ENCODE data around the gene PSKH1.

PSKH1 gene

GRCh38 chr16:67953641-67954375, 60.8 kb downstream of the PSKH1 start:
- in situ Hi-C loops (cut with MboI; ENCODE audit: low sequenced_read_pairs): no loop called here

- in situ Hi-C loops (cut with MboI; ENCODE audit: low sequenced_read_pairs): no loop called here
Observed at GRCh38 chr16:67954421-67955196, 61.6 kb downstream of the PSKH1 start.

- in situ Hi-C loops (cut with MboI; ENCODE audit: low sequenced_read_pairs): no loop called here
Observed at GRCh38 chr16:67957622-67958021, 64.6 kb downstream of the PSKH1 start.

DNA sequence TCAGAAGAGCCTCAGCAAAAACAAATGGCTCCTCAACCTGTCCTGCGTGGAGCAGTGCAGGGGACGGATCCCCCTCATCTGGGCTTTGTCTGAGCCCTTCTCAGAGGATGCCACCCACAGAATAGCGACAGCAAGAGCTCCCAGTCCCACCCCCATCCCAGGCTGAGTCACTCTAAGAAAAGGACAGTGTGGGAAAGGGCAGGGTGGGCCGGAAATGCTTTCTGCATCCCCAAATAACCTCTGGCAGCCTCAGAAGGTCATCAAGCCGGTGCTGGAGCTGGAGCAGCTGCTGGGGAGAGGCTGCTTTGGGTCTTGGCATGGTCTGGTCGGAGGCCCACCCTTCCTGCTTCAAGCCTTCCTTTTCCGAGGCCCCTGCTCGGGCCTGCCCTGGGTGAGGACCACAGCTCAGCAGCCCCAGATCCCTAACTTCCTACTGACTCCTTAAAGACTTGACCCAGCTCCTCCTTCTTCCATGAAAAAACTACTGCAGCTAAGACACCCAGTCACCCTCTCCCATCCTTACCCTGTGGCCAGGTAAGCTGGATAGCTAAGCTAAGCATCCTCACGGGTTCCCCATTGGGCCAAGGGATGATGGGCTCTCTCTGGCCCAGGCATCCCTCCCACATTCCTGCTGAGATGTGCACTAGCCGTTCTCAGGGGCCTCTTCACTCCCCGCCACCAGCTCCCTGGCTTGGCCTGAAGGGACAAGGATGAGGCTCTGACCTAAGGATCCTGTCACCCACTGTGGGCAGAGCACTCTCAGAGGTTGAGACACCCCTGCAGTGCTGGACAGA, 66.7 kb downstream of the PSKH1 start:
- in situ Hi-C loops (cut with MboI; ENCODE audit: low sequenced_read_pairs): no loop called here

- in situ Hi-C loops (cut with MboI; ENCODE audit: low sequenced_read_pairs): no loop called here
Observed at GRCh38 chr16:67961551-67961957, 68.5 kb downstream of the PSKH1 start.

DNA sequence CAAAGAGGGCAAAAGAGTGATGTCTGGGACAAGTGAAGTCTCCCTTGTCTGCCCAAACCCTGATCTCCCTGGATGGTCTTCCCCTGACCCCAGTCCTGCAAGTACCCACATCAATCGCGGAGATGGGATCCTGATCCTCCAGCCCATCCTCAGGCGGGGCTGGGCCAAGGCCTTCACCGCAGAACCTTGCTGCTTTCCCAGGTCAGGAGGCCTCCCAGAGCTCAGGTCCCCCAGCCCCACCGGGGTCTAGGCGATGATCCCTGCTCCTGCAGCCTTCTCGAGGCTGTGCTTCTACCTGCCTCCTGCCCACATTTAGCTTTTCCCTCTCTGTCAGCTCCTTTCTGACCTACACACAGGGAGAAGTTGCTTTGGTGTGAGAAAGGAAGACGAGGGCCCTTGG, 69.1 kb downstream of the PSKH1 start:
- in situ Hi-C loops (cut with MboI; ENCODE audit: low sequenced_read_pairs): no loop called here

GRCh38 chr16:67963292-67963661, 70.2 kb downstream of the PSKH1 start:
- in situ Hi-C loops (cut with MboI; ENCODE audit: low sequenced_read_pairs): no loop called here

GRCh38 chr16:67963662-67964321, 70.7 kb downstream of the PSKH1 start:
- in situ Hi-C loops (cut with MboI; ENCODE audit: low sequenced_read_pairs): no loop called here

DNA sequence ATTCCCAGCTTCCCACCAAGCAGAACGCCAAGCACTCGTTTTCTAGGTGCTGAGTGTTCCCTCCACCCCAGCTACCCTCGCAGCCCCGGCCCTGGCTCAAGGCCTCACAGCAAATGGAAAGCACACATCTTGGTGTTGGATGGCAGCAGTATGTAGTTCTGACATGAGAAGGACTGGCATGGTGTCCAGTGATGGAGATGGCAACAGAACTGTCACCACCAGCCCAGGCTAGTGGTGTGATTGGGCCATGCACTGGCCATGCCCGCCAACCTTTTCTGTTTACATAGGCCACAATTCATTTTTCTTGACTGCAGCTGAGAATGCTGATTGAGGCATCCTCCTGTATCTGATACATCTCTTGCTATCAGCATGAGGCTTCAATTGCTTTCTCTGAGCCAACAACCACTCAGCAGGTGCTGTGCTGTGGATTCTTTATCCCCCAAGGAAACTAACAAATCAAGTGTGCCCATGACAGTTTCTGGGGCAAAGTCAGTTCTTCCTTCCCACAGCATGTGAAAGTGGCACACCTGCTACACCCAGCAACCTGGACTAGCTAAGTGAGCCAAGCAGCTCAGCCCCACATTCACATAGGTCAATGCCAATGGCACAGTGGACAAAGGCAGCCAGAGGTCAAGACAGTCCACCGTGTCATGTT, 71.5 kb downstream of the PSKH1 start:
- in situ Hi-C loops (cut with MboI; ENCODE audit: low sequenced_read_pairs): no loop called here

GRCh38 chr16:67965668-67966548, 72.9 kb downstream of the PSKH1 start:
- in situ Hi-C loops (cut with MboI; ENCODE audit: low sequenced_read_pairs): no loop called here

- in situ Hi-C loops (cut with MboI; ENCODE audit: low sequenced_read_pairs): no loop called here
Observed at GRCh38 chr16:67966549-67967182, 73.6 kb downstream of the PSKH1 start.

GRCh38 chr16:67967183-67967957, 74.3 kb downstream of the PSKH1 start:
- in situ Hi-C loops (cut with MboI; ENCODE audit: low sequenced_read_pairs): no loop called here

DNA sequence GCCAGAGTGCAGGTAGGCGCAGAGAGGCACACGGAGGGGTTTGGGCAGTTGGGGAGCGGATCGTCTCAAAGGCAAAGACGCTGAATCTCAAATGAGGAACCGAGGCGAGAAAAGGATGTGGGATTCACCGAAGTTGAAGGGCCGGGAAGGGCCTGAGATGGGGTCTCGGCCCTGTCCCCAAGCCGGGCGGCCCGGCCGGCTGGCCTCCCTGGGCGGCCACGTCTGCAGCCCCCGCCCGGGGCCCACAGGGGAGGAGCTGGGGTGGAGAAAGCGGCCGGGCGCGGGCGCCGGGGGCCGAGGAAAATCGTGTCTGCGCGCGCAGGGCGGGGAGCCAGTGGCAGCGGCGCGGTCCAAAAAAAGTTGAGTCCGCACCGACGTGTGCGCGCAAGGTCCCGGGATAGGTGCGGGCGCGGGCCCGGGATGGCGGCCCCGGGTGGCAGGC, 74.9 kb downstream of the PSKH1 start:
- in situ Hi-C loops (cut with MboI; ENCODE audit: low sequenced_read_pairs): no loop called here

GRCh38 chr16:67968400-67969253, 75.6 kb downstream of the PSKH1 start, which contains the start of gene SLC12A4:
Gene SLC12A4, minus strand, starts transcription at chr16:67968637. Its CDS starts 84 bp downstream, at chr16:67968553.
- in situ Hi-C loops (cut with MboI; ENCODE audit: low sequenced_read_pairs): no loop called here

GRCh38 chr16:67969254-67970039, 76.4 kb downstream of the PSKH1 start:
- in situ Hi-C loops (cut with MboI; ENCODE audit: low sequenced_read_pairs): no loop called here

DNA sequence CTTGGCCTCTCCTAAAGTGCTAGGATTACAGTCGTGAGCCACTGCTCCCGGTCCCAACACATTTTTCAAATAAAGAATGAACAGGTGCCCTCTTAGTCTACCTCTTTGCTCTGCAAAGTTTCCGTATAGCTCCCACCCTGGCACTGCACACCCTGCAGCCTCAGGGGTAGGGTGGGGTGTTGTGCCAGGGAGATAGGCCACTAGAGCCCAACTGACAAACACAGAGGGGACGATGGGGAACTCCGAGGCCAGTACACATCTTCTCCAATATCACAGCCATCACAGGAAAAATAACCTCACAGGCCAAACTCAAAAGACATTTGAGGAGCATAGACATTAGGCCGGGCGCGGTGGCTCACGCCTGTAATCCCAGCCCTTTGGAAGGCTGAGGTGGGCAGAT, 78.1 kb downstream of the PSKH1 start:
- in situ Hi-C loops (cut with MboI; ENCODE audit: low sequenced_read_pairs): no loop called here

All from HL-60/S4 treated with phorbol 12-myristate 13-acetate at 8.2 ng/mL for 4 days and 3 days (cell line).